ENCODE measurements around the gene NR2C2. TPM values are rescaled to one million over a fixed set of nuclear protein-coding genes. Genes with fewer than 3 reads are reported as not detected.

The NR2C2 gene
- total RNA-seq, 1 experiment from 2014 or later = 38.5 TPM

GRCh38 chr3:14959359-14959943, 12.1 kb downstream of the NR2C2 start:
- no peak overlapping the region for H3K4me3 Mint-ChIP-seq
- H3K79me2 ChIP-seq (ENCODE audit: insufficient read depth, low read length) = peaks cover 8% of the 10 kb centered on the region; the same call in 1 of the 2 replicates
- H2BK12ac ChIP-seq (ENCODE audit: insufficient read length, low read depth, low read length) = no peak overlapping the region
- no peak for DNase-seq
- H3K4me2 ChIP-seq (ENCODE audit: insufficient read depth, insufficient read length, low read length) = no peak overlapping the region
- peaks cover 10 to 17% of the 10 kb centered on the region in 2 experiments for H3K4me1 Mint-ChIP-seq
- no peaks in the 10 kb centered on the region for H3K4me1 ChIP-seq (ENCODE audit: insufficient read depth, low read length)
- H3K9me3 Mint-ChIP-seq = no peaks in the 10 kb centered on the region
- H3K23me2 ChIP-seq (ENCODE audit: insufficient read length, low read depth, low read length, poor library complexity, severe bottlenecking) = no peaks in the 10 kb centered on the region
- H4K20me1 ChIP-seq (ENCODE audit: control insufficient read depth, insufficient read depth, insufficient read length) = no peaks in the 10 kb centered on the region
- no peak overlapping the region for H3K14ac ChIP-seq (ENCODE audit: insufficient read depth, low read length)
- H3K27ac Mint-ChIP-seq = peak overlapping the region in 1 of 3 experiments; percentile 27; a peak in 2 of 7 replicates
- no peak overlapping the region for H3K23ac ChIP-seq (ENCODE audit: insufficient read length, low read depth, low read length)
- H3K27me3 Mint-ChIP-seq (ENCODE audit: low read depth) = no peaks in the 10 kb centered on the region
- no peak overlapping the region for H3K9ac ChIP-seq (ENCODE audit: extremely low read depth, insufficient read length, low read length)
- no peak overlapping the region for H3K18ac ChIP-seq (ENCODE audit: insufficient read length, low read depth, low read length)
- H4K91ac ChIP-seq (ENCODE audit: insufficient read length, low read depth, low read length) = no peak overlapping the region
- no peak overlapping the region for H2BK120ac ChIP-seq (ENCODE audit: low read depth, low read length, poor library complexity, severe bottlenecking)
- H3T11ph ChIP-seq (ENCODE audit: low read length) = no peak overlapping the region
- H2BK5ac ChIP-seq (ENCODE audit: insufficient read length, low read length) = no peak overlapping the region
- peaks cover 12 to 33% (median 22%) of the 10 kb centered on the region in 3 experiments; a peak in 6 of 7 replicates for H3K36me3 Mint-ChIP-seq (ENCODE audit: insufficient read depth in 1 of 3, low read depth in 3 of 3)
- H2AK5ac ChIP-seq (ENCODE audit: insufficient read length, low read length) = no peak overlapping the region
- H2AFZ ChIP-seq (ENCODE audit: low read length) = no peak overlapping the region
- H3K4ac ChIP-seq (ENCODE audit: low read depth, low read length) = no peak overlapping the region
- H2BK20ac ChIP-seq (ENCODE audit: low read depth, low read length, poor library complexity, severe bottlenecking) = no peak overlapping the region
- no peaks in the 10 kb centered on the region for H3K9me3 ChIP-seq (ENCODE audit: control insufficient read depth, low read depth, low read length)
- no CpG with 5 or more reads among the region's 2 CpGs for WGBS (ENCODE audit: extremely low coverage, insufficient read length, low lambda C conversion rate)
- H3K27ac ChIP-seq (ENCODE audit: insufficient read length, low read depth, low read length) = no peak overlapping the region
- TF ChIP-seq, protein P1, sequence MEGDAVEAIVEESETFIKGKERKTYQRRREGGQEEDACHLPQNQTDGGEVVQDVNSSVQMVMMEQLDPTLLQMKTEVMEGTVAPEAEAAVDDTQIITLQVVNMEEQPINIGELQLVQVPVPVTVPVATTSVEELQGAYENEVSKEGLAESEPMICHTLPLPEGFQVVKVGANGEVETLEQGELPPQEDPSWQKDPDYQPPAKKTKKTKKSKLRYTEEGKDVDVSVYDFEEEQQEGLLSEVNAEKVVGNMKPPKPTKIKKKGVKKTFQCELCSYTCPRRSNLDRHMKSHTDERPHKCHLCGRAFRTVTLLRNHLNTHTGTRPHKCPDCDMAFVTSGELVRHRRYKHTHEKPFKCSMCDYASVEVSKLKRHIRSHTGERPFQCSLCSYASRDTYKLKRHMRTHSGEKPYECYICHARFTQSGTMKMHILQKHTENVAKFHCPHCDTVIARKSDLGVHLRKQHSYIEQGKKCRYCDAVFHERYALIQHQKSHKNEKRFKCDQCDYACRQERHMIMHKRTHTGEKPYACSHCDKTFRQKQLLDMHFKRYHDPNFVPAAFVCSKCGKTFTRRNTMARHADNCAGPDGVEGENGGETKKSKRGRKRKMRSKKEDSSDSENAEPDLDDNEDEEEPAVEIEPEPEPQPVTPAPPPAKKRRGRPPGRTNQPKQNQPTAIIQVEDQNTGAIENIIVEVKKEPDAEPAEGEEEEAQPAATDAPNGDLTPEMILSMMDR (conservative IDR thresholded peaks at IDR 0.05) = no peak
- H3K27me3 ChIP-seq (ENCODE audit: insufficient read depth, low read length) = no peaks in the 10 kb centered on the region
- H2BK15ac ChIP-seq (ENCODE audit: low read depth, low read length) = no peak overlapping the region
- H4K8ac ChIP-seq (replicated peaks; ENCODE audit: insufficient read length, low read depth, low read length) = no peak overlapping the region
- no peak overlapping the region for H3K56ac ChIP-seq (ENCODE audit: insufficient read length, low read depth, low read length)
- no peaks in the 10 kb centered on the region for H3K79me1 ChIP-seq (ENCODE audit: insufficient read depth, low read depth, low read length, poor library complexity, severe bottlenecking)
- no peak overlapping the region for H4K5ac ChIP-seq (ENCODE audit: insufficient read length, low read depth, low read length)

Data from H9 (cell line).